ENCODE measurements around the gene HS6ST3.
A peak's percentile ranks its signal among the peaks of the same experiment; 100 is the strongest.

The HS6ST3 gene

GRCh38 chr13:96214824-96215445 is 125.0 kb downstream of the HS6ST3 start:
- TF ChIP-seq CTCF (IDR thresholded peaks at IDR 0.05; ENCODE audit: control extremely low read depth, extremely low read depth, low read depth, missing control alignments) = no peak
- no peak for DNase-seq (ENCODE audit: extremely low spot score)
- POLR2A ChIA-PET = no interaction called here

GRCh38 chr13:96216543-96216942 is 126.6 kb downstream of the HS6ST3 start:
- DNase-seq (ENCODE audit: extremely low spot score) = no peak
- no peak for TF ChIP-seq CTCF (IDR thresholded peaks at IDR 0.05; ENCODE audit: control extremely low read depth, extremely low read depth, low read depth, missing control alignments)
- POLR2A ChIA-PET = no interaction called here
- CTCF ChIA-PET = no interaction called here

More at GRCh38 chr13:96214824-96215445, 125.0 kb downstream of the HS6ST3 start:
- CTCF ChIA-PET = interaction anchor here (1.2 to 1.4 kb wide), 2 partner anchors 9 to 14 kb away, joined by 3 to 4 read pairs; no protein-coding TSS in a partner anchor

DNA sequence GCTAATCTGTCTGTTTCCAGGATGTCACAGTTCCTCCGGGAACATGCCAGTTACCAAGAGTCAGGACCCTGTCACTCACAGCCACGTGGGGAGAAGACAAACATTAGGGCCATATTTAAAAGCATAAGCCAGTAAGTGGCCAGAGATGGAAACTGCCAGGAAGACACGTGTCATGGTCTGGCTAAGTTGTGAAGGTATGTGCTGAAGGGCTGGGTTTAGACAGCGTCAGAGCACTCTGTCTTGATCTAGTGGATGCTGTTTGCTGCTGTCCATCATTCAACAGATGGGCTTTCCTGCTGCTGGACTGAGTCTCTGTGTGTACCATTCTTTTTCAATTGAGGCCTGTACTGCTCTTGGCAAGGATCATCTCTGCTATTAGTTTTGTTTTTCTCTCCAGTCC is 128.6 kb downstream of the HS6ST3 start:
- no peak for DNase-seq (ENCODE audit: extremely low spot score)
- POLR2A ChIA-PET = no interaction called here
- no peak for TF ChIP-seq CTCF (IDR thresholded peaks at IDR 0.05; ENCODE audit: control extremely low read depth, extremely low read depth, low read depth, missing control alignments)
- CTCF ChIA-PET = interaction anchor here (1.1 kb wide), 1 partner anchor 10 kb away, joined by 8 read pairs; no protein-coding TSS in a partner anchor

DNA sequence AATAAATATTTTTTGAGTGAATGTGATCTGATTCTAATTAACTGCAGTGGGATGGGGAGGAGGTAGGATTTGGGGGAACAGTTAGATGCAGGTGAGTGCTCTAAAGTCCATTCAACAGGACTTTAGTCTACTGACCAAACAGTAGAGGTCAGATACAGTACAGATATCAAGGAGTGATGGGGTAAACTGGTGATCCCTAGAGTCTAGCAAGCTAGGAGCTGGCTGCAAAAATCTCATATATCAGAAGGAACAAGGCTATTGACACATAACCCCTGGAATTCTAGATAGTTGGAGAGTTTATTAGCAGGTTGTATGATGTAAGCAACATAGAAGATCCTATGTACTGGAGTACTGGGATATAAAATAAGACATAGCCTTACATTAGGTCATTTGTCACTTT is 131.6 kb downstream of the HS6ST3 start:
- no peak for DNase-seq (ENCODE audit: extremely low spot score)
- CTCF ChIA-PET = interaction anchor here (1.0 to 2.0 kb wide), 3 partner anchors 8 to 16 kb away, joined by 3 to 7 read pairs (median 3); no protein-coding TSS in a partner anchor
- POLR2A ChIA-PET = no interaction called here
- TF ChIP-seq CTCF (IDR thresholded peaks at IDR 0.05; ENCODE audit: control extremely low read depth, extremely low read depth, low read depth, missing control alignments) = no peak

GRCh38 chr13:96223231-96223630 is 133.3 kb downstream of the HS6ST3 start:
- no peak for DNase-seq (ENCODE audit: extremely low spot score)
- POLR2A ChIA-PET = no interaction called here
- no peak for TF ChIP-seq CTCF (IDR thresholded peaks at IDR 0.05; ENCODE audit: control extremely low read depth, extremely low read depth, low read depth, missing control alignments)
- CTCF ChIA-PET = interaction anchor here (0.9 to 1.4 kb wide), 4 partner anchors 8 to 23 kb away, joined by 3 to 4 read pairs (median 4); no protein-coding TSS in a partner anchor

GRCh38 chr13:96229356-96229755 is 139.4 kb downstream of the HS6ST3 start:
- peak; percentile 6 for DNase-seq (ENCODE audit: extremely low spot score)
- TF ChIP-seq CTCF (IDR thresholded peaks at IDR 0.05; ENCODE audit: control extremely low read depth, extremely low read depth, low read depth, missing control alignments) = peak; percentile 42
- POLR2A ChIA-PET = no interaction called here
- CTCF ChIA-PET = interaction anchor here (0.6 to 2.6 kb wide), 12 partner anchors 9 to 609 kb away, joined by 3 to 16 read pairs (median 4); no protein-coding TSS in a partner anchor

Measured in GM10248 (cell line).